Mucosa of stomach (tissue), 1 donor: ENCODE results near the gene PXYLP1.
A peak's percentile ranks its signal among the peaks of the same experiment; 100 is the strongest.
"Not testable (repeated sequence)": the region's sequence is repeated elsewhere in the genome, so short reads cannot be mapped to it uniquely, and the experiment has no call there.

Source experiments
- H3K27me3 ChIP-seq: one replicate; pipeline ENCODE4 v1.7.0; 2013; ENCODE audit warnings: mild to moderate bottlenecking, low read length; ENCODE audit not compliant: control insufficient read depth, insufficient read depth
- H3K36me3 ChIP-seq: one replicate; pipeline ENCODE4 v1.7.0; 2013; ENCODE audit warnings: low read length; ENCODE audit not compliant: control insufficient read depth, insufficient read depth
- H3K4me1 ChIP-seq: one replicate; pipeline ENCODE4 v1.7.0; 2013; ENCODE audit warnings: mild to moderate bottlenecking, low read length; ENCODE audit not compliant: control insufficient read depth, insufficient read depth
- H3K4me3 ChIP-seq: one replicate; pipeline ENCODE4 v1.7.0; 2013; ENCODE audit warnings: low read length
- H3K9ac ChIP-seq: one replicate; pipeline ENCODE4 v1.7.0; 2013; ENCODE audit warnings: mild to moderate bottlenecking, low read length, moderate library complexity
- H3K9me3 ChIP-seq: one replicate; pipeline ENCODE4 v1.7.0; 2013; ENCODE audit warnings: mild to moderate bottlenecking, low read length, moderate library complexity; ENCODE audit not compliant: control insufficient read depth
- donor health status: Pancreatic carcinoma.

The PXYLP1 gene

GRCh38 chr3:141294848-141295247 lies 63.2 kb downstream of the PXYLP1 start:
- peak overlapping the region; percentile 4 for H3K9ac ChIP-seq
- no peaks in the 10 kb centered on the region for H3K36me3 ChIP-seq
- no peaks in the 10 kb centered on the region for H3K27me3 ChIP-seq
- no peaks in the 10 kb centered on the region for H3K4me1 ChIP-seq
- H3K9me3 ChIP-seq: no peaks in the 10 kb centered on the region
- no peak overlapping the region for H3K4me3 ChIP-seq

GRCh38 chr3:141300426-141300825 lies 68.8 kb downstream of the PXYLP1 start:
- not testable (repeated sequence) for H3K4me1 ChIP-seq, H3K9ac ChIP-seq, H3K36me3 ChIP-seq, H3K27me3 ChIP-seq, H3K4me3 ChIP-seq, H3K9me3 ChIP-seq

GRCh38 chr3:141302364-141303141 lies 70.9 kb downstream of the PXYLP1 start:
- Histone ChIP-seq H3K27me3 (no peaks in the 10 kb centered on the region), H3K4me3 (no peak overlapping the region), H3K36me3 (no peaks in the 10 kb centered on the region), H3K9me3 (no peaks in the 10 kb centered on the region), H3K4me1 (no peaks in the 10 kb centered on the region), H3K9ac (no peak overlapping the region)

GRCh38 chr3:141303481-141304223 lies 72.0 kb downstream of the PXYLP1 start:
- no peaks in the 10 kb centered on the region for H3K9me3 ChIP-seq
- H3K4me1 ChIP-seq: no peaks in the 10 kb centered on the region
- H3K4me3 ChIP-seq: no peak overlapping the region
- no peaks in the 10 kb centered on the region for H3K27me3 ChIP-seq
- H3K36me3 ChIP-seq: no peaks in the 10 kb centered on the region
- H3K9ac ChIP-seq: no peak overlapping the region

GRCh38 chr3:141305436-141305835 lies 73.8 kb downstream of the PXYLP1 start:
- Histone ChIP-seq H3K9ac (no peak overlapping the region), H3K4me3 (no peak overlapping the region), H3K27me3 (no peaks in the 10 kb centered on the region), H3K4me1 (no peaks in the 10 kb centered on the region), H3K36me3 (no peaks in the 10 kb centered on the region), H3K9me3 (no peaks in the 10 kb centered on the region)

GRCh38 chr3:141306276-141306675 lies 74.7 kb downstream of the PXYLP1 start:
- no peak overlapping the region for H3K4me3 ChIP-seq
- no peaks in the 10 kb centered on the region for H3K27me3 ChIP-seq
- no peaks in the 10 kb centered on the region for H3K36me3 ChIP-seq
- no peaks in the 10 kb centered on the region for H3K9me3 ChIP-seq
- peaks cover 4% of the 10 kb centered on the region for H3K4me1 ChIP-seq
- no peak overlapping the region for H3K9ac ChIP-seq

- no peak overlapping the region for H3K4me3 ChIP-seq
- H3K27me3 ChIP-seq: no peaks in the 10 kb centered on the region
- no peaks in the 10 kb centered on the region for H3K36me3 ChIP-seq
- no peak overlapping the region for H3K9ac ChIP-seq
- peaks cover 4% of the 10 kb centered on the region for H3K4me1 ChIP-seq
- H3K9me3 ChIP-seq: no peaks in the 10 kb centered on the region
Measured at GRCh38 chr3:141306922-141307321, 75.3 kb downstream of the PXYLP1 start.

- peaks cover 10% of the 10 kb centered on the region for H3K4me1 ChIP-seq
- no peak overlapping the region for H3K4me3 ChIP-seq
- H3K9me3 ChIP-seq: no peaks in the 10 kb centered on the region
- no peaks in the 10 kb centered on the region for H3K27me3 ChIP-seq
- H3K36me3 ChIP-seq: no peaks in the 10 kb centered on the region
- no peak overlapping the region for H3K9ac ChIP-seq
Measured at GRCh38 chr3:141307351-141308059, 75.9 kb downstream of the PXYLP1 start.

- H3K27me3 ChIP-seq: no peaks in the 10 kb centered on the region
- H3K9ac ChIP-seq: no peak overlapping the region
- H3K9me3 ChIP-seq: no peaks in the 10 kb centered on the region
- no peaks in the 10 kb centered on the region for H3K36me3 ChIP-seq
- H3K4me3 ChIP-seq: no peak overlapping the region
- H3K4me1 ChIP-seq: peaks cover 13% of the 10 kb centered on the region
Measured at GRCh38 chr3:141308588-141309218, 77.1 kb downstream of the PXYLP1 start.

- Histone ChIP-seq H3K4me3 (peak overlapping the region; percentile 64), H3K27me3 (no peaks in the 10 kb centered on the region), H3K36me3 (no peaks in the 10 kb centered on the region), H3K9ac (peak overlapping the region; percentile 74), H3K4me1 (peaks cover 13% of the 10 kb centered on the region), H3K9me3 (no peaks in the 10 kb centered on the region)
Measured at GRCh38 chr3:141311170-141311495, 79.5 kb downstream of the PXYLP1 start.

GRCh38 chr3:141311496-141312353 lies 80.1 kb downstream of the PXYLP1 start:
- H3K4me1 ChIP-seq: peaks cover 13% of the 10 kb centered on the region
- H3K27me3 ChIP-seq: no peaks in the 10 kb centered on the region
- H3K36me3 ChIP-seq: no peaks in the 10 kb centered on the region
- no peaks in the 10 kb centered on the region for H3K9me3 ChIP-seq
- H3K9ac ChIP-seq: peak overlapping the region; percentile 74
- peak overlapping the region; percentile 64 for H3K4me3 ChIP-seq
